GM12865 (cell line): ENCODE data around the gene CCDC181.

Source experiments
- DNase-seq: peaks from one replicate; pipeline ENCODE4 v3.0.0; 2010; ENCODE audit warnings: low read depth
- H3K4me3 ChIP-seq: 2 replicates; pipeline ENCODE4 v1.5.1; 2011; ENCODE audit warnings: mild to moderate bottlenecking, low read depth, low read length, control low read depth
- CTCF ChIP-seq: IDR thresholded peaks from 2 replicates; pipeline ENCODE4 v1.5.1; 2011; ENCODE audit warnings: low read length, control low read depth, low read depth, inconsistent platforms; ENCODE audit not compliant: insufficient read depth; ENCODE audit errors: missing control alignments

CCDC181 gene

DNA sequence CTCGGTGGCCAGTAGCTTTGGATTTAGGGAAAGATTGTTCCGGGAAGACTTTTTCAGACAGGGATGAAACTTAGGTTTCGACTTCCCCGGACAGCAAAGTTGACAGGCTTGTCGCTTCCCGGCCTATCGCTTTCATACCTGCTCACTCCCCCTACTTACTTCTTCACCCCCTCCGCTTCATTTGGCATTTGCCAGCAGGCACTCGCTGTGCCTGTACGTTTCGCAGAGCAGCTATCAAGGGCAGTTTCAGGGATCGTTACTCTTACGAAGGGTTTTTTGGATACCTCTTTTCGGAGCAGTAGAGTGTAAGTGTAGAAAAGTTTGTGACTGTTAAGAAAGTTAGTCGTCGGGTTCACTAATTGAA is 58.9 kb downstream of the CCDC181 start:
- H3K4me3 ChIP-seq: peak overlapping the region; percentile 91
- no peak for TF ChIP-seq CTCF
- peak; percentile 40 for DNase-seq

DNA sequence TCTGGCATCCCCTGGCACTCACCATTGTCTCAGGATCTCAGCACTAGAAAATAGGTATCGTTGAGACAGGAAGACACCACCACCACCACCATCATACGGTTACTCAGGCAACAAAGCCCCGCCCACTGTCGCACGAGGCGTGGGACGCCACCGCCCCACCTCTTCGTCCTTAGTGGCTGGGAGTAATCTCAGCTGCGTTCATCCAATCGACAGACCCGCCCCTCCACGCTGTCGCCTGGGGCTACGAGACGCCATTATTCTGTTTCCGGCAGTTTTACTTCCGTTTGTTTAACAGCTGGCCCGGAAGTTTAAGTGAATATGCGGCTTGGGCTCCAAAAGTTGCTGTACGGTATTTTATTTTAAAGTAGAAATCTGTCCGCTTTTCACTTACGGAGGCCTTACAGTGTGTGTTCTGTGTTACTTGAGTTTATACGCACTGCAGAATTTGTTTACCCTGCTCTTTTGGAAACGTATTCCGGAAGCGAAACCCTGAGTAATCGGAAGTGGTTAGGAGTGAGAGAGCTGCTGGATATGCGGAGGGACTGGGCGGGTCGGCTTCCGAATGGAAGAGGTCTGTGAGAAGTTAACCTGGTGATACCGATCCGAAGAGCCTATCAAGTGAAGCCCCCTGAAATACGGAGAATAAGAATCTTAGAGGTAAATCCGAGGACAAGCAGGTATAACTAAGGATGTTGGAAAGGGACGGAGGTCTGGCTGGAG is 59.4 kb downstream of the CCDC181 start, which contains the start of the genes BLZF1 and NME7:
TSS of gene BLZF1 (plus strand) at position 510 of the 720 bp plus-strand sequence. CDS start 1,328 bp downstream, outside the sequence.
TSS of gene NME7 (minus strand) at position 112 of the 720 bp plus-strand sequence. CDS start at position 25, 87 bp downstream.
- no peak for TF ChIP-seq CTCF
- H3K4me3 ChIP-seq: peak within 1 kb of the TSS; percentile 91
- DNase-seq: peak; percentile 97

- no peak for DNase-seq
- no peak for TF ChIP-seq CTCF
- H3K4me3 ChIP-seq: peak overlapping the region; percentile 76
Observed at GRCh38 chr1:169367096-169367685, 60.1 kb downstream of the CCDC181 start.

GRCh38 chr1:169364948-169365347 is 62.3 kb downstream of the CCDC181 start:
- no peak overlapping the region for H3K4me3 ChIP-seq
- TF ChIP-seq CTCF: no peak
- DNase-seq: no peak

- TF ChIP-seq CTCF: no peak
- DNase-seq: peak; percentile 52
- H3K4me3 ChIP-seq: no peak overlapping the region
Observed at GRCh38 chr1:169363046-169363730, 64.1 kb downstream of the CCDC181 start.

- H3K4me3 ChIP-seq: no peak overlapping the region
- TF ChIP-seq CTCF: no peak
- DNase-seq: no peak
Observed at GRCh38 chr1:169361281-169361680, 66.0 kb downstream of the CCDC181 start.
